ENCODE data around the gene HDAC4.

DNA sequence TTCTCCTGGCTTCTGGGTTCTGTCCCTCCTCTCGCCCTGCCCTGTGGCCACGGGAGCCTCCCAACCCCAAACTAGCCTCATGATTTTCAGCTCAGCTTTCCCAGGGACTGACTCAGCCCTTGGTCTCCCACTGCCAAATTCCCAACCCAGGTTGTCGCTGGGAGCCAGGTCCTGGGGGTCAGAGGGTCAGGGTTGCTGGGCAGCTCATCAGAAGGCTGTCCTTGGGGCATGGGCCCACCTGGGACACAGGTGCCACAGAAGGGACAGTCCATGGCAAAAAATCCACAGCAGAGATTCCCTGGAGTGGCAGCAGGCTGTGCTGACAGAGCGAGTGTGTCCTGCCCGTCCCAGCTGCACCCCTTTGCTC lies 372.6 kb downstream of the HDAC4 start:
- TF ChIP-seq EP300 (IDR thresholded peaks at IDR 0.05; ENCODE audit: borderline replicate concordance in 1 of 2, low read depth in 2 of 2, low read length in 2 of 2) (no peak), CHD1 (IDR thresholded peaks at IDR 0.05; ENCODE audit: low read depth, low read length) (no peak)
- TF ChIP-seq, protein P1, sequence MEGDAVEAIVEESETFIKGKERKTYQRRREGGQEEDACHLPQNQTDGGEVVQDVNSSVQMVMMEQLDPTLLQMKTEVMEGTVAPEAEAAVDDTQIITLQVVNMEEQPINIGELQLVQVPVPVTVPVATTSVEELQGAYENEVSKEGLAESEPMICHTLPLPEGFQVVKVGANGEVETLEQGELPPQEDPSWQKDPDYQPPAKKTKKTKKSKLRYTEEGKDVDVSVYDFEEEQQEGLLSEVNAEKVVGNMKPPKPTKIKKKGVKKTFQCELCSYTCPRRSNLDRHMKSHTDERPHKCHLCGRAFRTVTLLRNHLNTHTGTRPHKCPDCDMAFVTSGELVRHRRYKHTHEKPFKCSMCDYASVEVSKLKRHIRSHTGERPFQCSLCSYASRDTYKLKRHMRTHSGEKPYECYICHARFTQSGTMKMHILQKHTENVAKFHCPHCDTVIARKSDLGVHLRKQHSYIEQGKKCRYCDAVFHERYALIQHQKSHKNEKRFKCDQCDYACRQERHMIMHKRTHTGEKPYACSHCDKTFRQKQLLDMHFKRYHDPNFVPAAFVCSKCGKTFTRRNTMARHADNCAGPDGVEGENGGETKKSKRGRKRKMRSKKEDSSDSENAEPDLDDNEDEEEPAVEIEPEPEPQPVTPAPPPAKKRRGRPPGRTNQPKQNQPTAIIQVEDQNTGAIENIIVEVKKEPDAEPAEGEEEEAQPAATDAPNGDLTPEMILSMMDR (IDR thresholded peaks at IDR 0.05; ENCODE audit: control extremely low read depth in 1 of 3, insufficient read depth in 1 of 3, low read depth in 1 of 3, low read length in 3 of 3): no peak

All from H1 (cell line).